HEK293 (cell line): ENCODE measurements around the gene CSGALNACT2.

ENCODE experiments used
- BCL11A ChIP-seq: fragments of 450-650 bp; formaldehyde crosslinking; IDR thresholded peaks from 2 replicates; pipeline ENCODE4 v1.5.1; 2016; ENCODE audit warnings: low read depth, missing biosample characterization, missing genetic modification characterization
- FEZF1 ChIP-seq: fragments of 450-650 bp; formaldehyde crosslinking; IDR thresholded peaks from 2 replicates; pipeline ENCODE4 v1.5.1; 2016; ENCODE audit warnings: missing biosample characterization, missing genetic modification characterization
- GLI4 ChIP-seq: fragments of 450-650 bp; formaldehyde crosslinking; IDR thresholded peaks from 2 replicates; pipeline ENCODE4 v1.5.1; 2016; ENCODE audit warnings: missing biosample characterization, missing genetic modification characterization
- YY2 ChIP-seq: fragments of 450-650 bp; formaldehyde crosslinking; IDR thresholded peaks from 2 replicates; pipeline ENCODE4 v1.5.1; 2016; ENCODE audit warnings: missing biosample characterization, missing genetic modification characterization
- ZBTB8A ChIP-seq: fragments of 450-650 bp; formaldehyde crosslinking; IDR thresholded peaks from 2 replicates; pipeline ENCODE4 v1.5.1; 2016; ENCODE audit warnings: missing biosample characterization, missing genetic modification characterization
- ZNF138 ChIP-seq: fragments of 450-650 bp; formaldehyde crosslinking; IDR thresholded peaks from 2 replicates; pipeline ENCODE4 v1.5.1; 2016; ENCODE audit warnings: missing biosample characterization, missing genetic modification characterization, borderline replicate concordance
- ZNF324 ChIP-seq: fragments of 450-650 bp; formaldehyde crosslinking; IDR thresholded peaks from 2 replicates; pipeline ENCODE4 v1.5.1; 2016; ENCODE audit warnings: missing biosample characterization, missing genetic modification characterization
- ZNF521 ChIP-seq: fragments of 450-650 bp; formaldehyde crosslinking; IDR thresholded peaks from 2 replicates; pipeline ENCODE4 v1.5.1; 2017; ENCODE audit warnings: missing biosample characterization, mild to moderate bottlenecking, missing genetic modification characterization
- ZNF624 ChIP-seq: fragments of 450-650 bp; formaldehyde crosslinking; IDR thresholded peaks from 2 replicates; pipeline ENCODE4 v1.5.1; 2017; ENCODE audit warnings: missing biosample characterization, missing genetic modification characterization
- ZNF792 ChIP-seq: fragments of 450-650 bp; formaldehyde crosslinking; IDR thresholded peaks from 2 replicates; pipeline ENCODE4 v1.5.1; 2016; ENCODE audit warnings: missing biosample characterization, missing genetic modification characterization
- TF ChIP-seq, protein P1 (sequence below): fragments of 450-650 bp; formaldehyde crosslinking; IDR thresholded peaks from 2 replicates; pipeline ENCODE4 v1.5.1; 2016; ENCODE audit warnings: missing biosample characterization, missing genetic modification characterization
- TF ChIP-seq, protein P2 (sequence below): fragments of 450-650 bp; formaldehyde crosslinking; IDR thresholded peaks from 2 replicates; pipeline ENCODE4 v1.5.1; 2016; ENCODE audit warnings: missing biosample characterization, missing genetic modification characterization
- TF ChIP-seq, protein P3 (sequence below): fragments of 450-650 bp; formaldehyde crosslinking; IDR thresholded peaks from 2 replicates; pipeline ENCODE4 v1.5.1; 2016; ENCODE audit warnings: missing biosample characterization, missing genetic modification characterization
- TF ChIP-seq, protein P4 (sequence below): fragments of 450-650 bp; formaldehyde crosslinking; IDR thresholded peaks from 2 replicates; pipeline ENCODE4 v1.5.1; 2017; ENCODE audit warnings: missing biosample characterization, mild to moderate bottlenecking, missing genetic modification characterization, moderate library complexity

DNA sequence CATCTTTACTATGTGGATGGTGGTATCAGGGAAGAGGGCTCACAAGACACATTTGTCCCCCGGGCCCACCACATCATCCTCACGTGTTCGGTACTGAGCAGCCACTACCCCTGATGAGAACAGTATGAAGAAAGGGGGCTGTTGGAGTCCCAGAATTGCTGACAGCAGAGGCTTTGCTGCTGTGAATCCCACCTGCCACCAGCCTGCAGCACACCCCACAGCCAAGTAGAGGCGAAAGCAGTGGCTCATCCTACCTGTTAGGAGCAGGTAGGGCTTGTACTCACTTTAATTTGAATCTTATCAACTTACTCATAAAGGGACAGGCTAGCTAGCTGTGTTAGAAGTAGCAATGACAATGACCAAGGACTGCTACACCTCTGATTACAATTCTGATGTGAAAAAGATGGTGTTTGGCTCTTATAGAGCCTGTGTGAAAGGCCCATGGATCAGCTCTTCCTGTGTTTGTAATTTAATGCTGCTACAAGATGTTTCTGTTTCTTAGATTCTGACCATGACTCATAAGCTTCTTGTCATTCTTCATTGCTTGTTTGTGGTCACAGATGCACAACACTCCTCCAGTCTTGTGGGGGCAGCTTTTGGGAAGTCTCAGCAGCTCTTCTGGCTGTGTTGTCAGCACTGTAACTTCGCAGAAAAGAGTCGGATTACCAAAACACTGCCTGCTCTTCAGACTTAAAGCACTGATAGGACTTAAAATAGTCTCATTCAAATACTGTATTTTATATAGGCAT is 9.1 kb upstream of the CSGALNACT2 start:
- no peak for TF ChIP-seq ZNF624 (tag by site-specific recombination)
- no peak for TF ChIP-seq ZNF792
- TF ChIP-seq, protein P1, sequence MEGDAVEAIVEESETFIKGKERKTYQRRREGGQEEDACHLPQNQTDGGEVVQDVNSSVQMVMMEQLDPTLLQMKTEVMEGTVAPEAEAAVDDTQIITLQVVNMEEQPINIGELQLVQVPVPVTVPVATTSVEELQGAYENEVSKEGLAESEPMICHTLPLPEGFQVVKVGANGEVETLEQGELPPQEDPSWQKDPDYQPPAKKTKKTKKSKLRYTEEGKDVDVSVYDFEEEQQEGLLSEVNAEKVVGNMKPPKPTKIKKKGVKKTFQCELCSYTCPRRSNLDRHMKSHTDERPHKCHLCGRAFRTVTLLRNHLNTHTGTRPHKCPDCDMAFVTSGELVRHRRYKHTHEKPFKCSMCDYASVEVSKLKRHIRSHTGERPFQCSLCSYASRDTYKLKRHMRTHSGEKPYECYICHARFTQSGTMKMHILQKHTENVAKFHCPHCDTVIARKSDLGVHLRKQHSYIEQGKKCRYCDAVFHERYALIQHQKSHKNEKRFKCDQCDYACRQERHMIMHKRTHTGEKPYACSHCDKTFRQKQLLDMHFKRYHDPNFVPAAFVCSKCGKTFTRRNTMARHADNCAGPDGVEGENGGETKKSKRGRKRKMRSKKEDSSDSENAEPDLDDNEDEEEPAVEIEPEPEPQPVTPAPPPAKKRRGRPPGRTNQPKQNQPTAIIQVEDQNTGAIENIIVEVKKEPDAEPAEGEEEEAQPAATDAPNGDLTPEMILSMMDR = no peak
- no peak for TF ChIP-seq ZNF324 (tag by site-specific recombination)
- TF ChIP-seq, protein P2, sequence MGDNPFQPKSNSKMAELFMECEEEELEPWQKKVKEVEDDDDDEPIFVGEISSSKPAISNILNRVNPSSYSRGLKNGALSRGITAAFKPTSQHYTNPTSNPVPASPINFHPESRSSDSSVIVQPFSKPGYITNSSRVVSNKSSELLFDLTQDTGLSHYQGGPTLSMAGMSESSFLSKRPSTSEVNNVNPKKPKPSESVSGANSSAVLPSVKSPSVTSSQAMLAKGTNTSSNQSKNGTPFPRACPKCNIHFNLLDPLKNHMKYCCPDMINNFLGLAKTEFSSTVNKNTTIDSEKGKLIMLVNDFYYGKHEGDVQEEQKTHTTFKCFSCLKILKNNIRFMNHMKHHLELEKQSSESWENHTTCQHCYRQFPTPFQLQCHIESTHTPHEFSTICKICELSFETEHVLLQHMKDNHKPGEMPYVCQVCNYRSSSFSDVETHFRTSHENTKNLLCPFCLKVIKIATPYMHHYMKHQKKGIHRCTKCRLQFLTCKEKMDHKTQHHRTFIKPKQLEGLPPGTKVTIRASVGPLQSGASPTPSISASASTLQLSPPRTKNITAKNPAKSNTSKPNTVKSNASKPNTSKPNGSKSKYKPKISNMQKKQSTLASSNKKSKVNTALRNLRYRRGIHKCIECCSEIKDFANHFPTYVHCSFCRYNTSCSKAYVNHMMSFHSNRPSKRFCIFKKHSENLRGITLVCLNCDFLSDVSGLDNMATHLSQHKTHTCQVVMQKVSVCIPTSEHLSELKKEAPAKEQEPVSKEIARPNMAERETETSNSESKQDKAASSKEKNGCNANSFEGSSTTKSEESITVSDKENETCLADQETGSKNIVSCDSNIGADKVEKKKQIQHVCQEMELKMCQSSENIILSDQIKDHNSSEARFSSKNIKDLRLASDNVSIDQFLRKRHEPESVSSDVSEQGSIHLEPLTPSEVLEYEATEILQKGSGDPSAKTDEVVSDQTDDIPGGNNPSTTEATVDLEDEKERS (tag by site-specific recombination) = no peak
- no peak for TF ChIP-seq GLI4
- TF ChIP-seq BCL11A = no peak
- no peak for TF ChIP-seq ZBTB8A (tag by site-specific recombination)
- TF ChIP-seq ZNF521 (tag by site-specific recombination) = no peak
- no peak for TF ChIP-seq ZNF138
- no peak for TF ChIP-seq FEZF1 (tag by site-specific recombination)
- TF ChIP-seq, protein P3, sequence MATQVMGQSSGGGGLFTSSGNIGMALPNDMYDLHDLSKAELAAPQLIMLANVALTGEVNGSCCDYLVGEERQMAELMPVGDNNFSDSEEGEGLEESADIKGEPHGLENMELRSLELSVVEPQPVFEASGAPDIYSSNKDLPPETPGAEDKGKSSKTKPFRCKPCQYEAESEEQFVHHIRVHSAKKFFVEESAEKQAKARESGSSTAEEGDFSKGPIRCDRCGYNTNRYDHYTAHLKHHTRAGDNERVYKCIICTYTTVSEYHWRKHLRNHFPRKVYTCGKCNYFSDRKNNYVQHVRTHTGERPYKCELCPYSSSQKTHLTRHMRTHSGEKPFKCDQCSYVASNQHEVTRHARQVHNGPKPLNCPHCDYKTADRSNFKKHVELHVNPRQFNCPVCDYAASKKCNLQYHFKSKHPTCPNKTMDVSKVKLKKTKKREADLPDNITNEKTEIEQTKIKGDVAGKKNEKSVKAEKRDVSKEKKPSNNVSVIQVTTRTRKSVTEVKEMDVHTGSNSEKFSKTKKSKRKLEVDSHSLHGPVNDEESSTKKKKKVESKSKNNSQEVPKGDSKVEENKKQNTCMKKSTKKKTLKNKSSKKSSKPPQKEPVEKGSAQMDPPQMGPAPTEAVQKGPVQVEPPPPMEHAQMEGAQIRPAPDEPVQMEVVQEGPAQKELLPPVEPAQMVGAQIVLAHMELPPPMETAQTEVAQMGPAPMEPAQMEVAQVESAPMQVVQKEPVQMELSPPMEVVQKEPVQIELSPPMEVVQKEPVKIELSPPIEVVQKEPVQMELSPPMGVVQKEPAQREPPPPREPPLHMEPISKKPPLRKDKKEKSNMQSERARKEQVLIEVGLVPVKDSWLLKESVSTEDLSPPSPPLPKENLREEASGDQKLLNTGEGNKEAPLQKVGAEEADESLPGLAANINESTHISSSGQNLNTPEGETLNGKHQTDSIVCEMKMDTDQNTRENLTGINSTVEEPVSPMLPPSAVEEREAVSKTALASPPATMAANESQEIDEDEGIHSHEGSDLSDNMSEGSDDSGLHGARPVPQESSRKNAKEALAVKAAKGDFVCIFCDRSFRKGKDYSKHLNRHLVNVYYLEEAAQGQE (tag by site-specific recombination) = no peak
- TF ChIP-seq, protein P4, sequence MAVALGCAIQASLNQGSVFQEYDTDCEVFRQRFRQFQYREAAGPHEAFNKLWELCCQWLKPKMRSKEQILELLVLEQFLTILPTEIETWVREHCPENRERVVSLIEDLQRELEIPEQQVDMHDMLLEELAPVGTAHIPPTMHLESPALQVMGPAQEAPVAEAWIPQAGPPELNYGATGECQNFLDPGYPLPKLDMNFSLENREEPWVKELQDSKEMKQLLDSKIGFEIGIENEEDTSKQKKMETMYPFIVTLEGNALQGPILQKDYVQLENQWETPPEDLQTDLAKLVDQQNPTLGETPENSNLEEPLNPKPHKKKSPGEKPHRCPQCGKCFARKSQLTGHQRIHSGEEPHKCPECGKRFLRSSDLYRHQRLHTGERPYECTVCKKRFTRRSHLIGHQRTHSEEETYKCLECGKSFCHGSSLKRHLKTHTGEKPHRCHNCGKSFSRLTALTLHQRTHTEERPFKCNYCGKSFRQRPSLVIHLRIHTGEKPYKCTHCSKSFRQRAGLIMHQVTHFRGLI = no peak
- no peak for TF ChIP-seq YY2
